HG03139 (cell line): ENCODE measurements around the gene NXT2.
"Not testable (repeated sequence)": the region's sequence is repeated elsewhere in the genome, so short reads cannot be mapped to it uniquely, and the experiment has no call there.

Experiments used
- ATAC-seq: cut with Tn5 transposase; IDR thresholded peaks from one replicate; pipeline ENCODE4 v1.9.1; 2021; ENCODE audit not compliant: unreplicated experiment

The NXT2 gene

DNA sequence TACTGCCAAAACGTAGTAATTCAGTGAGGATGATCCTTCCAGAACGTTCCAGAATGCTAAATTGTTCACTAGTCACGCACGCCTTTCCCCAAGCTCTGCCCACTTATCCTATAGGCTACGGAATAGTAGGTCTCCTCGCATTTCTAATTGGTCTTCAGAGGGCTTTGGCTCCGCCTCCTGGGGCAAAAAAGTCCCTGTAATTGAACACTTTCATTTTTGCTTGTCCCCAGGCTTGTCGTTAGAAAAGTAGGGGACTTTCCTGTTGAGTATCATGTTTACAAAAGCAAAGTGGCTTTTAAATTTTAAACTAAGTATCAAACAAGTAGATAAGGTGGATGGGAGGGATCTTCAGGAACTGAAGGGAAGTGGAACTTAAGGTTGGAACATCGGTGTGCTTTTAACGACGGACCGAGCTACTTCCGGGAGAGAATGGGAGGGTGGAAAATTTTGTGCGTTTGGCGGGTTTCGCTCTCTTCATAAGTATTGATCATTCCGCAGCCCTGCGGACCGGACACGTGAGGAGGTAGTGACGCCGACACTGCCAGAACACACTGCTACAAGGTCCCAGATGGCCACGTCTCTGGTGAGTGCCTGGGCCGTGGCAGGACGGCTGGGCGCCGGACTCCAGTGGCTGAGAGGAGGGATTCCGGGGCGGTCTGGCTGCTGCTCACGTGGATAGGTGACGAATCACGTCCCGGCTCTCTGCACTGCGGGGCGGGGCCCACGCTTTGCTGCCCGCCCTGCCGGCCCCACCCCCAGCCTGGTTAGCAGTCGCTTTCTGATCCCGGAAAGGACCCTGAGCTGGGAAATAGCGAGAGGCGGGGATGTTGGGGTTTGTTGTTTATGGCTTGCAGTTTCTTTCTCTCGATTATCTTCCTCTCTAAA is at the start of gene NXT2:
TSS of gene NXT2 (plus strand) at position 406 of the 885 bp plus-strand sequence. CDS start at position 569, 163 bp downstream.
- peak; percentile 97 for ATAC-seq

DNA sequence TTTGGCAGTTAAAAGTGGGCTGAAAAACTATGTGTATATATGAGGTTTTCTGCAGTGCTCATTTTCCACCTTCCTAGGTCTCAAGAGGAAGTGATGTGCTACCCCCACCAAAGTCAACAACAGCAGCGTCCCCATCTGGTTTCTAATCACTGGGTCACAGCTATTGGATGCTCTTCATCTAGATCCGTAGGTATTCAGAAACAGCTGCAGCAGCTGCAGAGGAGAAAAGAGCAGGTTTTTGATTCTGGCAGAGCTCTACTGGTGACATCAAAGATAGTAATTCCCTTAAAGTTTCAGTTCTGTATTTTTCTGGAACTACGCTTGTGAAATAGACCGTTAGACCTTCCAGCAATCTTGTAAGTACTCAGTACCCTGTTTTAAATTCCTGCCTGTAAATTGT is 49.0 kb upstream of the NXT2 start:
- ATAC-seq, result no peak

DNA sequence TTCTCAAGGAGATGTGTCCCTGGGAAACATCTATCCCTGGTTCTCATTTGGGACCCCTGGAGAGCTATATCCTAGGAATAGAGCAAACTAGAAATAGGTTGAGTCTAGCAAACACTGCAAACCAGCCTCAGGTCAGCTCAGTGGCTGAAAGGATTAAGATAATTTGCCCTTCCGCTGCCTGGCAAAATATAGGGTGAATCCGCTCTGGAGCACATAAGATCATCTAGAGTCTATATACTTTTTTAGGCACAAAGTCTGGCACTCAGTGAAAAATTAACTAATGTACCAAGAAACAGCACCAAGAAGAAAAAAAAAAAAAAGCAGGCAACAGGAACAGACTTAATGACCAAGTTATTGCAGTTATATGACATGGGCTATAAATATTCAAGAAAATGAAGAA is 47.5 kb upstream of the NXT2 start:
- ATAC-seq, result no peak

DNA sequence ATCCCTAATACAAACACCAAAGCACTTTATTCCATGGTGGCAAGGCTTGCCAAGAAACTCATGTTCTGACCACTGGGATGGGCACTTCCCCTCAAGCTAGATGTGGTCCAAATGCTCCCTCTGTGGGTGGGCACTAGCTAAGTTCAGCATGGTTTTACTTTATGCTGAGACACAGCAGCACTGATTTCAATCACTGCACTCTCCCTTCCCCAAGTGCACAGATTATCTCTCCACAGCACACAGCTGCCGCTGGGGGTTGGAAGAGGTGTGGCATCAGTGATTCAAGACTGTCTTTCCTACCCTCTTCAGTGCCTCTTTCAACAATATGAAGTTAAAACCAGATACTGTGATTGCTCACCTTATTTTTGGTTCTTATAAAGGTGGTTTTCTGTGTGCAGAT is 38.2 kb upstream of the NXT2 start:
- ATAC-seq, result no peak

DNA sequence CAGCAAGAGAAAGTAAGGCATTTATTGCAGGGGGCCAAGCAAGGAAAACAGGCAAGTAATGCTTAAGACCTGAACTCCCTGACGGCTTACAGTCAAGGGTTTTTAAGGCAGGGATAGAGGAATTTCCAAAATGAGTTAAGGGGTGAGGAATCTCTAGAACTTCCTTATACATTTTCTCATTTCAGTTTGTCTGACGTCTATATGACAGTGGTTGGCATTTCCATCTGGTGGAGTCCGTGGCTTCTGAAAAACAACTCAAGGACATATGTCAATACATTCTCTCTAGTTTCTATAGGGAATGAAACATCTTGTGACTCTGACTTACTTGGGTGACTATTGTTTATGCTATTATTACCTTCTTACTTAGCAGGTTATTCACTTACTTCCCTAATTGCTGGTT is 35.5 kb upstream of the NXT2 start:
- no peak for ATAC-seq

DNA sequence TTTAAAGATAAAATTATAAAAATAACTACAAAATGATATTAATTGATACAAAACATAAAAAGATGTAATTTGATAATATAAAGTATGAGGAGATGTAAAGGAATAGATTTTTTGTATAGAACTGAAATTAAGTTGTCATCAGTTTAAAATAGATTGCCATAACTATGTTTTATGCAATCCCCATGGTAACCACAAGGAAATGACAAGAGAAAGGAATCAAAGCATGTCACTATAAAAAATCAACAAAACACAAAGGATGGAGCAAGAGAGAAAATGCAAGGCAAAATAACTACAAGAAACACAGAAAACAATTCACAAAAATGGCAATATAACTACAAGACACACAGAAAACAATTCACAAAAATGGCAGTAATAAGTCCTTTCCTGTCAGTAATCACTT is 27.7 kb upstream of the NXT2 start:
- no peak for ATAC-seq

DNA sequence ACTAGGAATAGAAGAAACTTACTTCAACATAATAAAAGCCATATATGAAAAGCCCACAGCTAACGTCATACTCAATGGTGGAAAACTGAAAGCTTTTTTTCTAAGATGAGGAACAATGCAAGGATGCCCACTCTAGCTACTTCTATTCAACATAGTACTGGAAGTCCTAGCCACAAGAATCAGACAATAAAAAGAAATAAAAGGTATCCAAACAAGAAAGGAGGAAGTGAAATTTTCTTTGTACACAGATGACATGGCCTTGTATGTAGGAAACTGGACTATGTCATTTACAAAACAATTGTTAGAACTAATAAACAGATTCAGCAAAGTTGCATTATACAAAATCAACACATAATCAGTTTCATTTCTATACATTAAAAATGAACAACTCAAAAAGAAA is 25.5 kb upstream of the NXT2 start:
- no peak for ATAC-seq

DNA sequence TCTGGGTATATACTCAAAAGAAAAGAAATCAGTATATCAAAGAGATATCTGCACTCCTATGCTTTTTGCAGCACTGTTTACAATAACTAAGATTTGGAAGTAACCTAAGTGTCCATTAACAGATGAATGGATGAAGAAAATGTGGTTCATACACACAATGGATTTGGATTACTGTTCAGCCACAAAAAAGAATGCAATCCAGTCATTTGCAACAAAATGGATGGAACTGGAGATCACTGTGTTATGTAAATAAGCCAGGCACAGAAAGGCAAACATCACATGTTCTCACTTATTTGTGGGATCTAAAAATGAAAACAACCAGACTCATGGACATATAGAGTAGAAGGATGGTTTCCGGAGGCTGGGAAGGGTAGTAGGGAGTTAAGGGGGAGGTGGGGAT is 17.6 kb upstream of the NXT2 start:
- no peak for ATAC-seq

DNA sequence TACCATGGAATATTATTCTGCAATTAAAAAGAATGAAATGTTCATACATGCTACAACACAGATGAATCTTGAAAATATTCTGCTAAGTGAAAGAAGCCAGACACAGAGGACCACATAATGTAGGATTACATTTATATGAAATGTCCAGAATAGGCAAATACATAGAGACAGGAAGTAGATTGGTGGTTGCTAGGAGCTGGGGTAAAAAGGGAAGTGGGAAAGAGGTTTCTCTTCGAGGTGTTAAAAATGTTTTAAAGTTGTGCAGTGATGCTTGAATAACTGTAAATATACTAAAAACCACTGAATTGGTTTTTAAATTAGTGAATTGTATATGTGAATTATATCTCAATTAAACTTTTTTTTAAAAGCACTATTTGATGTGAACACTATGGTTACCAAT is 3.6 kb upstream of the NXT2 start:
- no peak for ATAC-seq

DNA sequence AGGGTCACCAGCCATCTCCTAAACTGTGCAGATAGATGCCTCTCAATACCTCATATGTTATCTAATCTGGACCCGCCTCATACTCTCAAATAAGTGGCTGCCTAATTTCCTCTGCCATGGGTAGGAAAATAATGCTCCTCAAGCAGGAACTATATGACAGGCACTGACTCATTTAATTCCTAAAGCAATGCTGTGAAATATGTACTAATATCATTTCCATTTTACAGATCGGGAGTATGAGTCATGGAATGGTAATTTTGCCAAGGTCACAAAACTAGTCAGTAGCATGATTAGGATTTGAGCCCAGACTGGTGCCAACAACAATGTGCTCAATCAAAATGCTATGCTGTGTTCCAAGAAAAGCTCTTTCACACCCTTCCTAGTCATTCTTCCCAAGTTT is 3.0 kb upstream of the NXT2 start:
- ATAC-seq, result no peak

DNA sequence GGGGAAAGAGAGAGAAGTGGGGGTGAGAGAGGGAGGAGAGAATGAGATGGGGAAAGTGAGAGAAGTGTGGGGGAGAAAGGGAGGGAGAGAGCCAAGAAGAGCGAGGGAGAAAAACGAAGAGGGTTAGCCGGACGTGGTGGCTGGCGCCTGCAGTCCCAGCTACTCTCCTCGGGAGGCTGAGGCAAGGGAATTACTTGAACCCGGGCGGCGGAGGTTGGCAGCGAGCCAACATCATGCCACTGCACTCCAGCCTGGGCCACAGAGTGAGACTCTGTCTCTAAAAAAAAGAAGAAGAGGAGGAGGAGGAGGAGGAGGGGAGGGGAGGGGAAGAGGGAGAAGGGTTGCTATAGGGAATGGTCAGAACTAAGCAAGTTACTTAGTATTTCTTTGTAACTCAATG is 1.7 kb upstream of the NXT2 start:
- no peak for ATAC-seq

DNA sequence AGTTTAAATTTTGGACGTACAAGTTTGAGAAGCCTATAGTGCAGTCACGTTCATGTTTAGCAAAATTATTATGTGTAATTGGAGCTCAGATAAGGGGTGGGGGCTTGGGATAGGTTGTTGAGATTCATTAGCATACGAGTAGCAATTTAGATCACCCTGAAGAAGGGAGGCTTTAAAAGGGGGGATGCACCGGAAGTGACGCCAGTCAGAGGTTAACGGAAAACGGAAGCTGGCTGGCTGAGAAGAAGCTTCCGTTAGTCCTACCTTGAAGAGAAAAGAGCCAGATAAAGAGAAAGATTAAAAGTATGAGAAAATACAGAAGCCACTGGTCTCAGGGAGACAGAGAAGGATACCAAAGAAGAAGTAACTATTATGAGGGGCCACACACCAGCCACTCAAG is 1.1 kb upstream of the NXT2 start:
- no peak for ATAC-seq

DNA sequence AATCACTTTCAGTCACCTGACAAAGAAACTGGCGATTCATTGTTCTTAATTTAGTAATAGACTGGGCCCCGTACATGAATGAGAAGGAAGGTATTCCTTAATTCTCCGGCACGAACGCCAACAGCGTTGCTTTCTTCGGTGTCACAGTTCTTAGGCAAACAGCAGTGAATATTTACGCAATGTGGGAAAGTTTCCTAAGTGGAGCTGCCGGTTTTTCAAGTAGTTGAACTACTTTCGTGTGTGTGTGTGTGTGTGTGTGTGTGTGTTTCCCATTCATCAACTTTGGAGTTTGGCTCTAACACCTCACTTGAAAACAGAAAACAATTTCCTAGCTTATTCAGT is 651 bp downstream of the NXT2 start:
- ATAC-seq, result no peak

DNA sequence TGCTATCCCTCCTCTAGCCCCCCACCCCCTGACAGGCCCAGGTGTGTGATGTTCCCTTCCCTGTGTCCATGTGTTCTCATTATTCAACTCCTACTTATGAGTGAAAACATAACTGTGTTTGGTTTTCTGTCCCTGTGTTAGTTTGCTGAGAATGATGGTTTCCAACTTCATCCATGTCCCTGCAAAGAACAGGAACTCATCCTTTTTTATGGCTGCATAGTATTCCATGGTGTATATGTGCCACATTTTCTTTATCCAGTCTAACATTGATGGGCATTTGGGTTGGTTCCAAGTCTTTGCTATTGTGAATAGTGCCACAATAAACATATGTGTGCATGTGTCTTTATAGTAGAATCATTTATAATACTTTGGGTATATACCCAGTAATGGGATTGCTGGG is 2.4 kb downstream of the NXT2 start:
- ATAC-seq, result not testable (repeated sequence)

DNA sequence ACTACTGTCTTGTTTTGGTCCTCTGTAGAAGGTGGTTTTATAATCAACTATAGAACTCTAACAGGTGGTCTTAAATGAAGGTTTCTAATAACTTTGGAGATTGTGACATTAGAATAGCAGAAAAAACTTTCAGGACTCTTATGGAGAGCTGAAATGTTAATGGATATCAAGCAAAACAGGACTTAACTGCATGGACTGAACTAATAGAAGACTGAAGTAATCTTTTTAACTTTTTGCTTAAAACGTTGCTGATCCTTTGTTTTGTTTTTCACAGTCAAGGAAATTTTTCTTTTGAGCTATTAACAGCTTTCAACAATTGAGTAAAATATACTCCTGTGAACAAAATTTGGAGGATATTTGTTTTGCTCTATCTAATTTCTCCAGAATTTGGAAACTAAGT is 17.2 kb downstream of the NXT2 start:
- ATAC-seq, result no peak

DNA sequence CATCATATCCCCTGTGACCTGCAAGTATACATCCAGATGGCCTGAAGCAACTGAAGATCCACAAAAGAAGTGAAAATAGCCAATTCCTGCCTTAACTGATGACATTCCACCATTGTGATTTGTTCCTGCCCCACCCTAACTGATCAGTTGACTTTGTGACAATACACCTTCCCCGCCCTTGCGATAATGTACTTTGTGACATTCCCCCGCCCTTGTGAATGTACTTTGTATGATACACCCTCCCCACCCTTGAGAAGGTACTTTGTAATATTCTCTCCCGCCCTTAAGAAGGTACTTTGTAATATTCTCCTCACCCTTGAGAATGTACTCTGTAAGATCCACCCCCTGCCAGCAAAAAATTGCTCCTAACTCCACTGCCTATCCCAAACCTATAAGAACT is 39.4 kb downstream of the NXT2 start:
- ATAC-seq, result not testable (repeated sequence)

DNA sequence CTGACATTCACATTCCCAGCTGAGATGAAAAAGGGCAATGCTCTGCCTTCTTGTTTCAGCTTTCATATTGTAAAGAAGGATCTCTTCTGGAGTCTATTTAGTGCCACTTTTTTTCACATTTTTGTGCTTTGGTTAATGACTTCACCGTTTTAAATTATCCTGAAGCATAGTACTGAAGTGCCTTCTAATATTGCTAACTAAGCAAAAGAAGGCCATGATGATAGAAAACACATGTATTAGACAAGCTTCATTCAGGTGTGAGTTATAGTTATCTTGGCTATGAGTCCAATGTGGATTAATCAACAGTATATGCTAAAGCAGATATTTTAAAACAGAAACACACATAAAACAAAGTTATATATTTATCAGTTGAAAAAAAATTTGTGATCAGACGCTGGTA is 40.4 kb downstream of the NXT2 start:
- no peak for ATAC-seq

DNA sequence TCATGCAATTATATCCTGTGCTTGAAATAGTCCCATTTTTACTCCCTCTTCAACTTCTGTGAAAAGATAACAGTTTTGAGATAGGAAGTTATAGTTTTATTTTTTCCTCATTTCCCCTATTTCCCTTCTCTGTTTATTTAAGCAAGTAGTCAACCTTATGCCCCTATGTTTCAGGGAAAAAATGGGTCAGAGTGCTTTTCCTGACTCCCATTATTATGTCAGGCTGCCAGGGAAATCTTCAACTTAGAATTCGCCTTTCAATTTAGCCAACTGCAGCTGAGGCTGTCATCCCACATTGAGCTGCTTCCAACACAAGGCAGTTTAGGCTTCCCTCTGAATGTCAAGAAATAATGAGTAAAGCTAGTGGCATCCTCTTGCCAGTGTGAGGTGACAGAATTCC is 42.3 kb downstream of the NXT2 start:
- no peak for ATAC-seq

DNA sequence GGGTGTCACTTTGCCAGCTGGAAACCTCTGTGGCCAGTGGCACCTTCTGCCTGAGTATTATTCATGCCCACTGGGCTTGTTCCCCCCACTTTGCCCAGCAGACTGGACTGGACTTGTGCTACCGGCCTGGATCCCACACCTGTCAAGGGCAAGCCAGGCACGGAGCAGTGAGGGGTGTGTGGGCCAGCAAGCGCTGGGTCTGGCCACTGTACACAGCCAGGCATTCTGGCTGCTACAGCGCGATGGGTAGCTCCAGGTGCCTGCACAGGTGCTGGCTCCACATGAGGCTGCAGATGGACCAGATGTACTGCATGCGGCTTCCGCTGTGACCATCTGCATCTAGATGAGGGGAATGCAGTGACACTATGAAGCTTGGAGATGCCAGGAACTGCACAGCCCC is 48.8 kb downstream of the NXT2 start:
- no peak for ATAC-seq

DNA sequence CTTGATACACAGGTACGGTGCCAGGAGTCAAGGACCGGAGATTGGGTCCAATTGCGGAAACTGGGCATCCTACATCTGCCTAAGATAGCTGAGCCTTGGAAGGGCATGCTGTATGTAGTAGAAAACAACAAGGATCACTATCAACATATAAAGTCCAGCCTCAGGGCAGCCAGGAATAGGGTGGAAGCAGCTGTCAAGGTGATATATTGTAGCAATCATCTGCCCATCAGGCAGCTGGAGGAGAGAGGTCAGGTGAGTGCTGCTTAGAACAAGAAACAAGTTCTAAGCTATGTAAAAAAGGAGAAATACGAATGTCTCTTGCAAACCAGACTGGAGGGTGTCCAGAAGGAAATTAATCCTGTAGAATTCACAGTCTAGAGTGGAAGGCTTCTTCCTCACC is 53.5 kb downstream of the NXT2 start:
- ATAC-seq, result no peak
